Liver (tissue), 3 donors: ENCODE measurements around the gene SLC24A2.

ENCODE experiments used
- EGR1 ChIP-seq, 2 donors: IDR thresholded peaks; 2 replicates each; pipeline ENCODE4 v1.6.1; 2016 to 2018; ENCODE audit warnings: antibody characterized with exemption in 2 of 2, low read depth in 2 of 2
- FOXA1 ChIP-seq: IDR thresholded peaks from 2 replicates; pipeline ENCODE4 v1.6.1; 2016; ENCODE audit warnings: antibody characterized with exemption
- GABPA ChIP-seq, 2 donors: IDR thresholded peaks in 1 of 2; conservative IDR thresholded peaks in 1 of 2; 2 replicates each; pipeline ENCODE4 v1.6.1; 2016; ENCODE audit warnings: antibody characterized with exemption in 2 of 2, mild to moderate bottlenecking in 1 of 2, moderate library complexity in 1 of 2
- JUND ChIP-seq, 2 donors: IDR thresholded peaks; 2 replicates each; pipeline ENCODE4 v1.6.1; 2016; ENCODE audit warnings: antibody characterized with exemption in 2 of 2
- MAX ChIP-seq: IDR thresholded peaks from 2 replicates; pipeline ENCODE4 v1.6.1; 2016; ENCODE audit warnings: antibody characterized with exemption
- NR2F2 ChIP-seq: IDR thresholded peaks from 2 replicates; pipeline ENCODE4 v1.6.1; 2016; ENCODE audit warnings: antibody characterized with exemption
- RAD21 ChIP-seq, 2 donors: IDR thresholded peaks; 2 replicates each; pipeline ENCODE4 v1.6.1; 2016; ENCODE audit warnings: antibody characterized with exemption in 2 of 2, mild to moderate bottlenecking in 2 of 2
- RXRA ChIP-seq, 2 donors: IDR thresholded peaks; 2 replicates each; pipeline ENCODE4 v1.6.1; 2017 to 2018; ENCODE audit warnings: antibody characterized with exemption in 2 of 2, mild to moderate bottlenecking in 1 of 2
- SP1 ChIP-seq: IDR thresholded peaks from 2 replicates; pipeline ENCODE4 v1.6.1; 2018; ENCODE audit warnings: antibody characterized with exemption, mild to moderate bottlenecking
- TAF1 ChIP-seq: conservative IDR thresholded peaks from 2 replicates; pipeline ENCODE4 v1.6.1; 2016; ENCODE audit warnings: antibody characterized with exemption, mild to moderate bottlenecking
- YY1 ChIP-seq: IDR thresholded peaks from 2 replicates; pipeline ENCODE4 v1.6.1; 2016; ENCODE audit warnings: antibody characterized with exemption, mild to moderate bottlenecking
- TF ChIP-seq, protein P1 (sequence below): fragments of 150-350 bp; IDR thresholded peaks from 2 replicates; pipeline ENCODE4 v1.5.1; 2017; ENCODE audit warnings: improper control_type of control experiment, low read depth, low read length; ENCODE audit not compliant: missing input control
- TF ChIP-seq, protein P2 (sequence below): IDR thresholded peaks from 2 replicates; pipeline ENCODE4 v1.6.1; 2016; ENCODE audit warnings: antibody characterized with exemption
- TF ChIP-seq, protein P3 (sequence below): IDR thresholded peaks from 2 replicates; pipeline ENCODE4 v1.6.1; 2016; ENCODE audit warnings: antibody characterized with exemption, mild to moderate bottlenecking
- donor health status: healthy.
- donor health status: healthy.

DNA sequence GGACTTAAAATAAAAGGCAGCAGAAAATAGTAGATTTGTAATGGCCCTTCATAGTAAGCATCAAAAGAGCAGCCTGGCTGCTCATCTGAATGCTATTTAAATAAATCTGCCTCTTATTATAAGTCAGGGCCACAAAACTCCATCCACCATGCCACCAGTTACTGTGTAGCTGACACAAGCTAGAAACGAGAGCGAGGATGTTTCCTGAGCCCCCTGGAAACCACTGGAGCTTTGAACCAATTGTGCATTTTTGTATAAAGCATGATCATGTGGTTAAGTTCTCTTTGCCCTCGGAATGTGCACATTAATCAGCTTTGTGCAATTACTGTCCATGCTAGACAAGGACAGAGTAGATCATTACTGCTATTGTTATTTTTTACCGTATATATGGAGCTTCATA lies 17.4 kb downstream of the SLC24A2 start:
- TF ChIP-seq, protein P1, sequence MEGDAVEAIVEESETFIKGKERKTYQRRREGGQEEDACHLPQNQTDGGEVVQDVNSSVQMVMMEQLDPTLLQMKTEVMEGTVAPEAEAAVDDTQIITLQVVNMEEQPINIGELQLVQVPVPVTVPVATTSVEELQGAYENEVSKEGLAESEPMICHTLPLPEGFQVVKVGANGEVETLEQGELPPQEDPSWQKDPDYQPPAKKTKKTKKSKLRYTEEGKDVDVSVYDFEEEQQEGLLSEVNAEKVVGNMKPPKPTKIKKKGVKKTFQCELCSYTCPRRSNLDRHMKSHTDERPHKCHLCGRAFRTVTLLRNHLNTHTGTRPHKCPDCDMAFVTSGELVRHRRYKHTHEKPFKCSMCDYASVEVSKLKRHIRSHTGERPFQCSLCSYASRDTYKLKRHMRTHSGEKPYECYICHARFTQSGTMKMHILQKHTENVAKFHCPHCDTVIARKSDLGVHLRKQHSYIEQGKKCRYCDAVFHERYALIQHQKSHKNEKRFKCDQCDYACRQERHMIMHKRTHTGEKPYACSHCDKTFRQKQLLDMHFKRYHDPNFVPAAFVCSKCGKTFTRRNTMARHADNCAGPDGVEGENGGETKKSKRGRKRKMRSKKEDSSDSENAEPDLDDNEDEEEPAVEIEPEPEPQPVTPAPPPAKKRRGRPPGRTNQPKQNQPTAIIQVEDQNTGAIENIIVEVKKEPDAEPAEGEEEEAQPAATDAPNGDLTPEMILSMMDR: no peak
- TF ChIP-seq, protein P2, sequence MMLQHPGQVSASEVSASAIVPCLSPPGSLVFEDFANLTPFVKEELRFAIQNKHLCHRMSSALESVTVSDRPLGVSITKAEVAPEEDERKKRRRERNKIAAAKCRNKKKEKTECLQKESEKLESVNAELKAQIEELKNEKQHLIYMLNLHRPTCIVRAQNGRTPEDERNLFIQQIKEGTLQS: no peak
- no peak for TF ChIP-seq JUND (IDR thresholded peaks at IDR 0.05)
- no peak for TF ChIP-seq MAX
- TF ChIP-seq YY1: no peak
- TF ChIP-seq, protein P3, sequence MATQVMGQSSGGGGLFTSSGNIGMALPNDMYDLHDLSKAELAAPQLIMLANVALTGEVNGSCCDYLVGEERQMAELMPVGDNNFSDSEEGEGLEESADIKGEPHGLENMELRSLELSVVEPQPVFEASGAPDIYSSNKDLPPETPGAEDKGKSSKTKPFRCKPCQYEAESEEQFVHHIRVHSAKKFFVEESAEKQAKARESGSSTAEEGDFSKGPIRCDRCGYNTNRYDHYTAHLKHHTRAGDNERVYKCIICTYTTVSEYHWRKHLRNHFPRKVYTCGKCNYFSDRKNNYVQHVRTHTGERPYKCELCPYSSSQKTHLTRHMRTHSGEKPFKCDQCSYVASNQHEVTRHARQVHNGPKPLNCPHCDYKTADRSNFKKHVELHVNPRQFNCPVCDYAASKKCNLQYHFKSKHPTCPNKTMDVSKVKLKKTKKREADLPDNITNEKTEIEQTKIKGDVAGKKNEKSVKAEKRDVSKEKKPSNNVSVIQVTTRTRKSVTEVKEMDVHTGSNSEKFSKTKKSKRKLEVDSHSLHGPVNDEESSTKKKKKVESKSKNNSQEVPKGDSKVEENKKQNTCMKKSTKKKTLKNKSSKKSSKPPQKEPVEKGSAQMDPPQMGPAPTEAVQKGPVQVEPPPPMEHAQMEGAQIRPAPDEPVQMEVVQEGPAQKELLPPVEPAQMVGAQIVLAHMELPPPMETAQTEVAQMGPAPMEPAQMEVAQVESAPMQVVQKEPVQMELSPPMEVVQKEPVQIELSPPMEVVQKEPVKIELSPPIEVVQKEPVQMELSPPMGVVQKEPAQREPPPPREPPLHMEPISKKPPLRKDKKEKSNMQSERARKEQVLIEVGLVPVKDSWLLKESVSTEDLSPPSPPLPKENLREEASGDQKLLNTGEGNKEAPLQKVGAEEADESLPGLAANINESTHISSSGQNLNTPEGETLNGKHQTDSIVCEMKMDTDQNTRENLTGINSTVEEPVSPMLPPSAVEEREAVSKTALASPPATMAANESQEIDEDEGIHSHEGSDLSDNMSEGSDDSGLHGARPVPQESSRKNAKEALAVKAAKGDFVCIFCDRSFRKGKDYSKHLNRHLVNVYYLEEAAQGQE: no peak
- TF ChIP-seq NR2F2: no peak
- TF ChIP-seq TAF1: no peak
- TF ChIP-seq SP1: no peak
- TF ChIP-seq RAD21 (IDR thresholded peaks at IDR 0.05): no peak
- no peak for TF ChIP-seq FOXA1
- TF ChIP-seq GABPA (IDR thresholded peaks at IDR 0.05 in 1 of 2, conservative IDR thresholded peaks at IDR 0.05 in 1 of 2): no peak
- no peak for TF ChIP-seq EGR1 (IDR thresholded peaks at IDR 0.05; ENCODE audit: low read depth in 2 of 2)
- no peak for TF ChIP-seq RXRA (IDR thresholded peaks at IDR 0.05)
